ENCODE data around the gene TSC22D1. TPM values are rescaled to one million over a fixed set of nuclear protein-coding genes. Genes with fewer than 3 reads are reported as not detected.

Gene TSC22D1
- total RNA-seq, 1 experiment from 2014 or later: 37.2 TPM

DNA sequence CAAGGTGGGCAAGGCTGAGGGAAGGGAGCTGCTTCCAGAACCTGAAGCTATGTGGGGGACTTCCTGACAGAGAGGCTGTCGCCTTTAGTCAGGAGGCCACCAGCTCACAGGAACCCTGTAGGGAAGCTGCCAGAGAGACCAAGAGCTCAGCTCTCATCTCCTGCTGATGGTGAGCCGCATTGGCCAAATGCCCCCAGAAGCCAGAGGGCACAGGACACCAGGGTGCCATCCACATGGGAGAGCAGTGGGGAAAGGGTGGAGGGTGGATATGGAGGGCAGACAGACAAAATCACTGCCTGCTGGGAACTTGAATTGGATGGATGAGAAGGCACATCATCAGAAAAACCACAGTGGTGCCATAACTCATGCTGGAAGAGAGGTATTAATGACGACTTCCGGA, 166.5 kb downstream of the TSC22D1 start:
- TF ChIP-seq, protein P1, sequence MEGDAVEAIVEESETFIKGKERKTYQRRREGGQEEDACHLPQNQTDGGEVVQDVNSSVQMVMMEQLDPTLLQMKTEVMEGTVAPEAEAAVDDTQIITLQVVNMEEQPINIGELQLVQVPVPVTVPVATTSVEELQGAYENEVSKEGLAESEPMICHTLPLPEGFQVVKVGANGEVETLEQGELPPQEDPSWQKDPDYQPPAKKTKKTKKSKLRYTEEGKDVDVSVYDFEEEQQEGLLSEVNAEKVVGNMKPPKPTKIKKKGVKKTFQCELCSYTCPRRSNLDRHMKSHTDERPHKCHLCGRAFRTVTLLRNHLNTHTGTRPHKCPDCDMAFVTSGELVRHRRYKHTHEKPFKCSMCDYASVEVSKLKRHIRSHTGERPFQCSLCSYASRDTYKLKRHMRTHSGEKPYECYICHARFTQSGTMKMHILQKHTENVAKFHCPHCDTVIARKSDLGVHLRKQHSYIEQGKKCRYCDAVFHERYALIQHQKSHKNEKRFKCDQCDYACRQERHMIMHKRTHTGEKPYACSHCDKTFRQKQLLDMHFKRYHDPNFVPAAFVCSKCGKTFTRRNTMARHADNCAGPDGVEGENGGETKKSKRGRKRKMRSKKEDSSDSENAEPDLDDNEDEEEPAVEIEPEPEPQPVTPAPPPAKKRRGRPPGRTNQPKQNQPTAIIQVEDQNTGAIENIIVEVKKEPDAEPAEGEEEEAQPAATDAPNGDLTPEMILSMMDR (IDR thresholded peaks at IDR 0.05; ENCODE audit: unreplicated experiment): no peak

DNA sequence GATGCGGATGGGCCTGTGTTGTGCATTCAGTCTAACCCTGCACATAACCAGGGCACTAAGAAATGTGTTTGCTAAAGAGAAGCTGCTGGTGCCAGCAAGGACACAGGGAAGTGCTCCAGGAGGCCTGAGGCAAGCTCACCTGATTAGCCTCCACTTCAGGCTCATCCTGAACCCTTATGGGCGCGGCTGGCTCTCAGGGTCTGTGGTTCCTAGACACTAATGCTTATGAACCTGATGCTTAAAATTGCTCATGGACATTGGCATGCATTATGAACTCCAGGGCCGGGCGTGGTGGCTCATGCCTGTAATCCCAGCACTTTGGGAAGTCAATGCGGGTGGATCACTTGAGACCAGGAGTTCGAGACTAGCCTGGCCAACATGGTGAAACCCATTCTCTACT, 168.2 kb downstream of the TSC22D1 start:
- BruUV-seq (replicated peaks): no TSS peak
- H3K36me3 Mint-ChIP-seq (ENCODE audit: insufficient read depth, unreplicated experiment): no peaks in the 10 kb centered on the region
- intact Hi-C loops (cut with micrococcal nuclease; ENCODE audit: unreplicated experiment): no loop called here
- DNase-seq: no peak
- peaks cover 10% of the 10 kb centered on the region for H3K27me3 Mint-ChIP-seq (ENCODE audit: unreplicated experiment)
- H3K4me3 Mint-ChIP-seq (ENCODE audit: low read depth, unreplicated experiment): no peak overlapping the region
- H3K4me1 Mint-ChIP-seq (ENCODE audit: low read depth, unreplicated experiment): peaks cover 24% of the 10 kb centered on the region
- no peaks in the 10 kb centered on the region for H3K9me3 Mint-ChIP-seq (ENCODE audit: low read depth, unreplicated experiment)
- no peak overlapping the region for H3K27ac Mint-ChIP-seq (ENCODE audit: unreplicated experiment)
- CTCF ChIA-PET: interaction anchor here (0.8 kb wide), 1 partner anchor 482 kb away, joined by 3 read pairs; no protein-coding TSS in a partner anchor
- TF ChIP-seq, protein P1 (IDR thresholded peaks at IDR 0.05; ENCODE audit: unreplicated experiment): no peak

More for the DNA sequence above, 166.5 kb downstream of the TSC22D1 start:
- H3K4me3 Mint-ChIP-seq (ENCODE audit: low read depth, unreplicated experiment): no peak overlapping the region
- H3K9me3 Mint-ChIP-seq (ENCODE audit: low read depth, unreplicated experiment): no peaks in the 10 kb centered on the region
- no peak overlapping the region for H3K27ac Mint-ChIP-seq (ENCODE audit: unreplicated experiment)
- no peaks in the 10 kb centered on the region for H3K36me3 Mint-ChIP-seq (ENCODE audit: insufficient read depth, unreplicated experiment)
- CTCF ChIA-PET: no interaction called here
- H3K27me3 Mint-ChIP-seq (ENCODE audit: unreplicated experiment): peaks cover 10% of the 10 kb centered on the region
- no peak for DNase-seq
- peaks cover 8% of the 10 kb centered on the region for H3K4me1 Mint-ChIP-seq (ENCODE audit: low read depth, unreplicated experiment)
- BruUV-seq (replicated peaks): no TSS peak
- intact Hi-C loops (cut with micrococcal nuclease; ENCODE audit: unreplicated experiment): no loop called here

DNA sequence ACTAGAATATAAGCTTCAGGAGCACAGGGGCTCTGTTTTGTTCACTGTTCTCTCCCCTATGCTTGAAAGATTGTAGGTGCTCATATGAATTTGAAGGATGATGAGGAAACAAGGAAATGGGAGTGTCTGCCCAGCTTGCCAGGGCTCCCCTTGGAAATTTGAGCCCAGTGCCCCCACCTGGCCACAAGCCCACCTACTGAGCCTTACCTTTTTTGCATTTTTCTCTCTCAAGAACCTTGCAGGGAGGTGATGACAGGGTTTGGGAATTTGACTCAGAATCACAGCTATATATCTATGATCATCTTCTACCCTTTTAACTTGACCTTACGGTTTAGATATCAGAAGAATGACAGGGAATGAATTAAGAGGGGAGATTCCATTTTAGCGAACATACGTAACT, 168.8 kb downstream of the TSC22D1 start:
- Mint-ChIP-seq H3K4me3 (ENCODE audit: low read depth, unreplicated experiment) (no peak overlapping the region), H3K9me3 (ENCODE audit: low read depth, unreplicated experiment) (no peaks in the 10 kb centered on the region), H3K27ac (ENCODE audit: unreplicated experiment) (no peak overlapping the region), H3K36me3 (ENCODE audit: insufficient read depth, unreplicated experiment) (no peaks in the 10 kb centered on the region), H3K27me3 (ENCODE audit: unreplicated experiment) (peaks cover 10% of the 10 kb centered on the region), H3K4me1 (ENCODE audit: low read depth, unreplicated experiment) (peaks cover 24% of the 10 kb centered on the region)
- TF ChIP-seq, protein P1 (IDR thresholded peaks at IDR 0.05; ENCODE audit: unreplicated experiment): no peak
- intact Hi-C loops (cut with micrococcal nuclease; ENCODE audit: unreplicated experiment): no loop called here
- CTCF ChIA-PET: no interaction called here
- BruUV-seq (replicated peaks): no TSS peak
- DNase-seq: no peak

DNA sequence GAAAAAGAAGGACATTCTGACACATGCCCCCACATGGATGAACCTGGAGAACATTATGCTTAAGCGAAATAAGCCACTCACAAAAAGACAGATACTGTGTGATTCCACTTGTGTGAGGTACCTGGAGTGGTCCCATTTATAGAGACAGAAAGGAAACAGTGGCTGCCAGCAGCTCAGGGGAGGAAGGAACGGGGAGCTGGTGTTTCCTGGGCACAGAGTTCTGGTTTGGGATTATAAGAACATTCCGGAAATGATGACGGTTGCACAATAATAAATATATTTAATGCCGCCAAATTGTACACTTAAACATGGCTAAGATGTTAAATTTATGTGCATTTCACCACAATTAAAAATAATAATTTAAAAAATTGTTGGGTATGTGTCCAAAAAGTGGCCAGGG, 169.5 kb downstream of the TSC22D1 start:
- DNase-seq: no peak
- Mint-ChIP-seq H3K4me1 (ENCODE audit: low read depth, unreplicated experiment) (peaks cover 24% of the 10 kb centered on the region), H3K4me3 (ENCODE audit: low read depth, unreplicated experiment) (no peak overlapping the region), H3K27me3 (ENCODE audit: unreplicated experiment) (peaks cover 10% of the 10 kb centered on the region), H3K36me3 (ENCODE audit: insufficient read depth, unreplicated experiment) (no peaks in the 10 kb centered on the region), H3K9me3 (ENCODE audit: low read depth, unreplicated experiment) (no peaks in the 10 kb centered on the region), H3K27ac (ENCODE audit: unreplicated experiment) (no peak overlapping the region)
- TF ChIP-seq, protein P1 (IDR thresholded peaks at IDR 0.05; ENCODE audit: unreplicated experiment): no peak
- CTCF ChIA-PET: no interaction called here
- intact Hi-C loops (cut with micrococcal nuclease; ENCODE audit: unreplicated experiment): no loop called here
- BruUV-seq (replicated peaks): no TSS peak
